ENCODE results near the gene ZNF235.
A peak's percentile ranks its signal among the peaks of the same experiment; 100 is the strongest.

The ZNF235 gene

GRCh38 chr19:44280916-44281315 lies 23.9 kb downstream of the ZNF235 start:
- Histone ChIP-seq H2BK120ac (ENCODE audit: low read depth, low read length) (no peak overlapping the region), H2AFZ (ENCODE audit: low read depth, low read length) (no peak overlapping the region), H2AK5ac (ENCODE audit: low read length, severe bottlenecking) (no peak overlapping the region), H3K4me2 (ENCODE audit: low read length, poor library complexity, severe bottlenecking) (no peak overlapping the region), H3K9me3 (ENCODE audit: control insufficient read depth, low read length) (peaks cover 32% of the 10 kb centered on the region), H4K91ac (ENCODE audit: low read length) (no peak overlapping the region), H3K4me1 (ENCODE audit: control insufficient read depth, insufficient read depth, low read depth, low read length) (no peaks in the 10 kb centered on the region), H3K36me3 (ENCODE audit: control insufficient read depth in 1 of 2, insufficient read depth in 2 of 2, low read depth in 1 of 2, low read length in 2 of 2) (peaks cover 0 to 3% of the 10 kb centered on the region in 2 experiments), H3K14ac (ENCODE audit: low read length in 2 of 2) (no peak overlapping the region), H3K4ac (ENCODE audit: low read depth in 1 of 2, low read length in 2 of 2) (no peak overlapping the region), H4K8ac (ENCODE audit: low read length) (no peak overlapping the region), H3K9ac (ENCODE audit: low read length) (no peak overlapping the region), H2BK12ac (ENCODE audit: low read length in 2 of 2) (no peak overlapping the region), H3K79me1 (replicated peaks; ENCODE audit: low read length, poor library complexity, severe bottlenecking) (peaks cover 2% of the 10 kb centered on the region), H3K27ac (ENCODE audit: low read length, poor library complexity, severe bottlenecking) (no peak overlapping the region), H3K18ac (ENCODE audit: low read depth in 1 of 2, low read length in 2 of 2) (no peak overlapping the region), H3K27me3 (ENCODE audit: control insufficient read depth in 1 of 2, insufficient read depth in 1 of 2, low read length in 2 of 2) (no peaks in the 10 kb centered on the region), H3K4me3 (ENCODE audit: insufficient read depth in 1 of 2, low read depth in 1 of 2, low read length in 2 of 2) (no peak overlapping the region), H2BK15ac (ENCODE audit: low read depth, poor library complexity, severe bottlenecking) (no peak overlapping the region), H2BK5ac (ENCODE audit: low read depth, low read length, poor library complexity, severe bottlenecking) (no peak overlapping the region), H3K23ac (ENCODE audit: low read length in 2 of 2) (no peak overlapping the region)
- WGBS = 89% methylated on average over 7 of the region's 10 CpGs
- DNase-seq = no peak

DNA sequence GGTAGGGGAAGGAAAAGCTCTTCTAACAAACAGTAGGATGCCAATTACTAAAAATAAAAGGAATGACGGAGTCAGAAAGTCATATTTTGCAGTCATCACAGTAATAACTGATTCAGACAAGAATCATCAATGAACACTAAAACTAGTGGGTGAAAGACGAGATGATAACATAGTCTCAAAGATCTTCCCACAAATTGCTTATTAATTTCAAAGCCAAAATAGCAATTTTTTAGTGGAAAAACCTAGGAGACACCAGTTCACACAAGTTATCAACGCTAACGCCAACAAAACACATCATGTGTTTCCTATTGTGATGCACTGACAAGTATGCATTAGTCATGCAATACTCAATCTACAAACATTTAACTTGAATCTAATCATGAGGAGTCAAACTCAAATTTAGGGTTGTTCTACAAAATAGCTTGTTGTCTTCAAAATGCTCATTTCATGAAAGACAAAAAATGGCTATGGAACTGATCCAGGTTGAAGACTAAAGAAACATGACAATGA lies 26.6 kb downstream of the ZNF235 start:
- WGBS = 93% methylated on average over 4 of the region's 4 CpGs
- H2BK15ac ChIP-seq (ENCODE audit: low read depth, poor library complexity, severe bottlenecking) = no peak overlapping the region
- H3K23ac ChIP-seq (ENCODE audit: low read length in 2 of 2) = no peak overlapping the region
- H3K14ac ChIP-seq (ENCODE audit: low read length in 2 of 2) = no peak overlapping the region
- no peak overlapping the region for H4K8ac ChIP-seq (ENCODE audit: low read length)
- DNase-seq = no peak
- H3K9me3 ChIP-seq (ENCODE audit: control insufficient read depth, low read length) = peaks cover 49% of the 10 kb centered on the region
- H3K27me3 ChIP-seq (ENCODE audit: control insufficient read depth in 1 of 2, insufficient read depth in 1 of 2, low read length in 2 of 2) = no peaks in the 10 kb centered on the region
- no peaks in the 10 kb centered on the region for H3K4me1 ChIP-seq (ENCODE audit: control insufficient read depth, insufficient read depth, low read depth, low read length)
- H4K91ac ChIP-seq (ENCODE audit: low read length) = no peak overlapping the region
- H2BK5ac ChIP-seq (ENCODE audit: low read depth, low read length, poor library complexity, severe bottlenecking) = no peak overlapping the region
- H2AK5ac ChIP-seq (ENCODE audit: low read length, severe bottlenecking) = no peak overlapping the region
- no peak overlapping the region for H2BK120ac ChIP-seq (ENCODE audit: low read depth, low read length)
- no peak overlapping the region for H2AFZ ChIP-seq (ENCODE audit: low read depth, low read length)
- H2BK12ac ChIP-seq (ENCODE audit: low read length in 2 of 2) = no peak overlapping the region
- H3K18ac ChIP-seq (ENCODE audit: low read depth in 1 of 2, low read length in 2 of 2) = no peak overlapping the region
- peak overlapping the region; percentile 6 for H3K9ac ChIP-seq (ENCODE audit: low read length)
- peaks cover 0 to 10% of the 10 kb centered on the region in 2 experiments for H3K36me3 ChIP-seq (ENCODE audit: control insufficient read depth in 1 of 2, insufficient read depth in 2 of 2, low read depth in 1 of 2, low read length in 2 of 2)
- H3K4me2 ChIP-seq (ENCODE audit: low read length, poor library complexity, severe bottlenecking) = no peak overlapping the region
- H3K79me1 ChIP-seq (replicated peaks; ENCODE audit: low read length, poor library complexity, severe bottlenecking) = no peaks in the 10 kb centered on the region
- no peak overlapping the region for H3K27ac ChIP-seq (ENCODE audit: low read length, poor library complexity, severe bottlenecking)
- H3K4ac ChIP-seq (ENCODE audit: low read depth in 1 of 2, low read length in 2 of 2) = no peak overlapping the region
- no peak overlapping the region for H3K4me3 ChIP-seq (ENCODE audit: insufficient read depth in 1 of 2, low read depth in 1 of 2, low read length in 2 of 2)

- H4K8ac ChIP-seq (ENCODE audit: low read length) = no peak overlapping the region
- peaks cover 0 to 10% of the 10 kb centered on the region in 2 experiments for H3K36me3 ChIP-seq (ENCODE audit: control insufficient read depth in 1 of 2, insufficient read depth in 2 of 2, low read depth in 1 of 2, low read length in 2 of 2)
- no peak for DNase-seq
- H3K27me3 ChIP-seq (ENCODE audit: control insufficient read depth in 1 of 2, insufficient read depth in 1 of 2, low read length in 2 of 2) = no peaks in the 10 kb centered on the region
- H2BK12ac ChIP-seq (ENCODE audit: low read length in 2 of 2) = no peak overlapping the region
- H4K91ac ChIP-seq (ENCODE audit: low read length) = no peak overlapping the region
- no peak overlapping the region for H3K9ac ChIP-seq (ENCODE audit: low read length)
- no peak overlapping the region for H3K23ac ChIP-seq (ENCODE audit: low read length in 2 of 2)
- H3K4me1 ChIP-seq (ENCODE audit: control insufficient read depth, insufficient read depth, low read depth, low read length) = no peaks in the 10 kb centered on the region
- no CpG with 5 or more reads among the region's 1 CpG for WGBS
- no peak overlapping the region for H3K18ac ChIP-seq (ENCODE audit: low read depth in 1 of 2, low read length in 2 of 2)
- no peak overlapping the region for H3K4ac ChIP-seq (ENCODE audit: low read depth in 1 of 2, low read length in 2 of 2)
- no peak overlapping the region for H2AK5ac ChIP-seq (ENCODE audit: low read length, severe bottlenecking)
- H2AFZ ChIP-seq (ENCODE audit: low read depth, low read length) = no peak overlapping the region
- H3K79me1 ChIP-seq (replicated peaks; ENCODE audit: low read length, poor library complexity, severe bottlenecking) = no peaks in the 10 kb centered on the region
- H2BK120ac ChIP-seq (ENCODE audit: low read depth, low read length) = no peak overlapping the region
- H3K27ac ChIP-seq (ENCODE audit: low read length, poor library complexity, severe bottlenecking) = no peak overlapping the region
- H3K9me3 ChIP-seq (ENCODE audit: control insufficient read depth, low read length) = peaks cover 55% of the 10 kb centered on the region
- no peak overlapping the region for H3K4me3 ChIP-seq (ENCODE audit: insufficient read depth in 1 of 2, low read depth in 1 of 2, low read length in 2 of 2)
- no peak overlapping the region for H2BK5ac ChIP-seq (ENCODE audit: low read depth, low read length, poor library complexity, severe bottlenecking)
- no peak overlapping the region for H2BK15ac ChIP-seq (ENCODE audit: low read depth, poor library complexity, severe bottlenecking)
- no peak overlapping the region for H3K14ac ChIP-seq (ENCODE audit: low read length in 2 of 2)
- no peak overlapping the region for H3K4me2 ChIP-seq (ENCODE audit: low read length, poor library complexity, severe bottlenecking)
Observed at GRCh38 chr19:44277331-44277730, 27.5 kb downstream of the ZNF235 start.

- Histone ChIP-seq H3K9me3 (ENCODE audit: control insufficient read depth, low read length) (peaks cover 50% of the 10 kb centered on the region), H3K27me3 (ENCODE audit: control insufficient read depth in 1 of 2, insufficient read depth in 1 of 2, low read length in 2 of 2) (no peaks in the 10 kb centered on the region), H2BK15ac (ENCODE audit: low read depth, poor library complexity, severe bottlenecking) (no peak overlapping the region), H2BK120ac (ENCODE audit: low read depth, low read length) (no peak overlapping the region), H2BK5ac (ENCODE audit: low read depth, low read length, poor library complexity, severe bottlenecking) (no peak overlapping the region), H3K4me2 (ENCODE audit: low read length, poor library complexity, severe bottlenecking) (peak overlapping the region; percentile 55), H2BK12ac (ENCODE audit: low read length in 2 of 2) (no peak overlapping the region), H3K27ac (ENCODE audit: low read length, poor library complexity, severe bottlenecking) (no peak overlapping the region), H3K4me1 (ENCODE audit: control insufficient read depth, insufficient read depth, low read depth, low read length) (peaks cover 4% of the 10 kb centered on the region), H3K23ac (ENCODE audit: low read length in 2 of 2) (no peak overlapping the region), H4K8ac (ENCODE audit: low read length) (no peak overlapping the region), H3K14ac (ENCODE audit: low read length in 2 of 2) (no peak overlapping the region), H2AFZ (ENCODE audit: low read depth, low read length) (no peak overlapping the region), H3K18ac (ENCODE audit: low read depth in 1 of 2, low read length in 2 of 2) (no peak overlapping the region), H3K79me1 (replicated peaks; ENCODE audit: low read length, poor library complexity, severe bottlenecking) (no peaks in the 10 kb centered on the region), H3K4ac (ENCODE audit: low read depth in 1 of 2, low read length in 2 of 2) (no peak overlapping the region), H3K4me3 (ENCODE audit: insufficient read depth in 1 of 2, low read depth in 1 of 2, low read length in 2 of 2) (peak overlapping the region in 1 of 2 experiments; percentile 73), H3K36me3 (ENCODE audit: control insufficient read depth in 1 of 2, insufficient read depth in 2 of 2, low read depth in 1 of 2, low read length in 2 of 2) (peaks cover 0 to under 1% of the 10 kb centered on the region in 2 experiments), H2AK5ac (ENCODE audit: low read length, severe bottlenecking) (no peak overlapping the region), H3K9ac (ENCODE audit: low read length) (no peak overlapping the region), H4K91ac (ENCODE audit: low read length) (no peak overlapping the region)
- peak; percentile 23 for DNase-seq
- 58% methylated on average over 3 of the region's 6 CpGs for WGBS
Observed at GRCh38 chr19:44260695-44261446, 44.0 kb downstream of the ZNF235 start.
